HT-29 (cell line): ENCODE measurements around the gene SYT7. TPM values are rescaled to one million over a fixed set of nuclear protein-coding genes. Genes with fewer than 3 reads are reported as not detected.

Experiments used
- DNase-seq: peaks from one replicate; pipeline ENCODE4 v3.0.0-alpha.2; 2015; ENCODE audit warnings: low spot score
- total RNA-seq: library from RNA; depleted of rRNA; stranded (reverse); fragments of >200 nt; shearing (Covaris generic); gene quantifications from 2 replicates; pipeline ENCODE4 v1.2.3, GENCODE V29; 2014

SYT7 gene
- total RNA-seq, 1 experiment from 2014 or later, result 13.2 TPM

- no peak for DNase-seq
Observed at GRCh38 chr11:61585115-61585514, 4.2 kb upstream of the SYT7 start.

- DNase-seq, result no peak
Observed at GRCh38 chr11:61581931-61582330, 1.1 kb upstream of the SYT7 start.

GRCh38 chr11:61580271-61580888 is 496 bp downstream of the SYT7 start:
- no peak for DNase-seq

GRCh38 chr11:61579676-61580270 is 1.1 kb downstream of the SYT7 start:
- no peak for DNase-seq

GRCh38 chr11:61578819-61579675 is 1.8 kb downstream of the SYT7 start:
- DNase-seq, result no peak

GRCh38 chr11:61577383-61578118 is 3.3 kb downstream of the SYT7 start:
- no peak for DNase-seq

GRCh38 chr11:61575886-61576861 is 4.7 kb downstream of the SYT7 start:
- DNase-seq, result peak; percentile 19

GRCh38 chr11:61574611-61575010 is 6.3 kb downstream of the SYT7 start:
- no peak for DNase-seq

GRCh38 chr11:61572913-61573312 is 8.0 kb downstream of the SYT7 start:
- DNase-seq, result no peak

- no peak for DNase-seq
Observed at GRCh38 chr11:61571869-61572268, 9.0 kb downstream of the SYT7 start.

GRCh38 chr11:61571337-61571736 is 9.5 kb downstream of the SYT7 start:
- no peak for DNase-seq

- no peak for DNase-seq
Observed at GRCh38 chr11:61569701-61570100, 11.2 kb downstream of the SYT7 start.

GRCh38 chr11:61569018-61569417 is 11.9 kb downstream of the SYT7 start:
- DNase-seq, result no peak

GRCh38 chr11:61567286-61568061 is 13.4 kb downstream of the SYT7 start:
- peak; percentile 92 for DNase-seq

GRCh38 chr11:61564936-61565696 is 15.8 kb downstream of the SYT7 start:
- DNase-seq, result no peak

GRCh38 chr11:61560751-61561150 is 20.1 kb downstream of the SYT7 start:
- no peak for DNase-seq

GRCh38 chr11:61556621-61557020 is 24.3 kb downstream of the SYT7 start:
- DNase-seq, result no peak

- DNase-seq, result no peak
Observed at GRCh38 chr11:61555978-61556377, 24.9 kb downstream of the SYT7 start.
